A549 (cell line): ENCODE data around the gene HMGN5. TPM values are rescaled to one million over a fixed set of nuclear protein-coding genes. Genes with fewer than 3 reads are reported as not detected.

Experiments used
- ATAC-seq, 2 experiments: fragments of 200-7000 bp in 1 of 2; fragments of >200 bp in 1 of 2; cut with Nextera tagmentation in 1 of 2; cut with Tn5 transposase in 1 of 2; 3 replicates each; pipeline versions ENCODE4 v1.8.0 to v1.9.1; 2018 to 2020; ENCODE audit warnings: mild to moderate bottlenecking in 1 of 2, moderate library complexity in 1 of 2
- CTCF ChIA-PET: fragments of 300-600 bp; sonication (Branson Sonifier 250); formaldehyde crosslinking; extraction: SDS; loops from one replicate; lab custom pipeline; 2021; ENCODE audit warnings: antibody characterized with exemption, inconsistent platforms; lab: Yijun Ruan, JAX
- POLR2A ChIA-PET: fragments of 350-600 bp; formaldehyde crosslinking; extraction: SDS; loops from one replicate; lab custom pipeline; 2021; ENCODE audit warnings: antibody characterized with exemption, inconsistent platforms; lab: Yijun Ruan, JAX
- DNase-seq, 2 experiments: peaks; one replicate each; pipeline versions ENCODE4 v3.0.0 to v3.0.0-alpha.2; 2011 to 2016; ENCODE audit warnings: low read depth in 1 of 2, low spot score in 1 of 2
- FAIRE-seq: peaks from 2 replicates; lab custom pipeline; 2011; peaks lifted over from hg19 to GRCh38; lab: Jason Lieb, UNC
- H3K27ac ChIP-seq, 2 experiments: fragments of >200 bp; sonication (Bioruptor Twin); formaldehyde crosslinking; 3 replicates each; pipeline ENCODE4 v1.5.1; 2016 to 2017
- H3K4me1 ChIP-seq: fragments of >200 bp; sonication (Bioruptor Twin); formaldehyde crosslinking; 3 replicates; pipeline ENCODE4 v1.6.1; 2016
- H3K4me2 ChIP-seq: fragments of >200 bp; sonication (Bioruptor Twin); formaldehyde crosslinking; 3 replicates; pipeline ENCODE4 v1.6.1; 2016
- H3K4me3 ChIP-seq: fragments of >200 bp; sonication (Bioruptor Twin); formaldehyde crosslinking; 3 replicates; pipeline ENCODE4 v1.5.1; 2016
- H3K9me3 ChIP-seq: fragments of >200 bp; sonication (Bioruptor Twin); formaldehyde crosslinking; 3 replicates; pipeline ENCODE4 v1.6.1; 2016
- CBX2 ChIP-seq: fragments of 200-600 bp; sonication (generic); IDR thresholded peaks from 2 replicates; pipeline ENCODE4 v1.6.1; 2016; ENCODE audit warnings: low read depth, mild to moderate bottlenecking, borderline replicate concordance
- CBX8 ChIP-seq: fragments of 200-600 bp; sonication (generic); IDR thresholded peaks from 2 replicates; pipeline ENCODE4 v1.6.1; 2016
- HDAC2 ChIP-seq: fragments of 200-600 bp; sonication (generic); IDR thresholded peaks from 2 replicates; pipeline ENCODE4 v1.6.1; 2016
- KDM5A ChIP-seq: fragments of 200-600 bp; sonication (generic); IDR thresholded peaks from 2 replicates; pipeline ENCODE4 v1.6.1; 2016; ENCODE audit warnings: antibody characterized with exemption, mild to moderate bottlenecking
- MYC ChIP-seq: IDR thresholded peaks from 2 replicates; pipeline ENCODE4 v1.6.1; 2012; ENCODE audit warnings: mild to moderate bottlenecking, inconsistent platforms, low read length, improper control_type of control experiment, borderline replicate concordance
- NR3C1 ChIP-seq: fragments of >200 bp; sonication (Bioruptor Twin); formaldehyde crosslinking; IDR thresholded peaks from 3 replicates; pipeline ENCODE4 v1.6.1; 2017
- POLR2A ChIP-seq: IDR thresholded peaks from 2 replicates; pipeline ENCODE4 v1.6.1; 2012; ENCODE audit warnings: mild to moderate bottlenecking, low read length
- POLR2AphosphoS2 ChIP-seq: conservative IDR thresholded peaks from 2 replicates; pipeline ENCODE4 v1.6.1; 2012; ENCODE audit warnings: low read length, improper control_type of control experiment, inconsistent platforms
- RAD21 ChIP-seq, 2 experiments: fragments of >200 bp in 1 of 2; sonication (Bioruptor Twin) in 1 of 2; formaldehyde crosslinking in 1 of 2; IDR thresholded peaks in 1 of 2; conservative IDR thresholded peaks in 1 of 2; 2 replicates in 1 of 2; 3 replicates in 1 of 2; pipeline ENCODE4 v1.6.1; 2012 to 2018; ENCODE audit warnings: inconsistent platforms in 1 of 2
- RNF2 ChIP-seq: fragments of 200-600 bp; sonication (generic); IDR thresholded peaks from 2 replicates; pipeline ENCODE4 v1.6.1; 2016; ENCODE audit warnings: low read depth, mild to moderate bottlenecking, antibody characterized with exemption, moderate library complexity, borderline replicate concordance
- SMC3 ChIP-seq: fragments of >200 bp; sonication (Bioruptor Twin); formaldehyde crosslinking; IDR thresholded peaks from 3 replicates; pipeline ENCODE4 v1.6.1; 2018; ENCODE audit warnings: inconsistent platforms
- ZC3H11A ChIP-seq: fragments of 450-650 bp; IDR thresholded peaks from 2 replicates; pipeline ENCODE4 v1.6.1; 2014; ENCODE audit warnings: antibody characterized with exemption, mild to moderate bottlenecking
- ZNF302 ChIP-seq: fragments of 250-450 bp; sonication (Bioruptor Pico); IDR thresholded peaks from 2 replicates; pipeline ENCODE4 v1.9.0; 2021; ENCODE audit warnings: inconsistent platforms, mild to moderate bottlenecking, moderate library complexity
- ZSCAN20 ChIP-seq: fragments of 250-450 bp; sonication (Bioruptor Pico); IDR thresholded peaks from 2 replicates; pipeline ENCODE4 v1.8.0; 2022; ENCODE audit warnings: mild to moderate bottlenecking, moderate library complexity
- WGBS: methylation state at CpG from one replicate; pipeline ENCODE4 v1.1.6; 2017; ENCODE audit errors: missing lambda C conversion rate; 5-methylcytosine and 5-hydroxymethylcytosine counted together
- polyA plus RNA-seq, 4 experiments: library from polyadenylated mRNA; depleted of rRNA in 3 of 4; stranded (reverse); fragments of >200 nt; fragmentation: RNase III in 1 of 4; extraction: RNeasy Plus Mini Kit Qiagen cat#74134 plus additional on column Dnase treatment in 1 of 4; gene quantifications; 2 replicates in 3 of 4; 3 replicates in 1 of 4; pipeline ENCODE4 v1.2.3, GENCODE V29; 2011 to 2017
- TF ChIP-seq, protein P1 (sequence below): IDR thresholded peaks from 2 replicates; pipeline ENCODE4 v1.6.1; 2012
- TF ChIP-seq, protein P2 (sequence below): fragments of 200-600 bp; sonication (generic); IDR thresholded peaks from 2 replicates; pipeline ENCODE4 v1.6.1; 2016; ENCODE audit warnings: antibody characterized with exemption, mild to moderate bottlenecking, moderate library complexity
- TF ChIP-seq, protein P3 (sequence below): fragments of 150-350 bp; IDR thresholded peaks from 2 replicates; pipeline ENCODE4 v1.6.1; 2014; ENCODE audit warnings: low read depth, mild to moderate bottlenecking, low read length
- TF ChIP-seq, protein P4 (sequence below): fragments of >200 bp; sonication (Bioruptor Twin); formaldehyde crosslinking; IDR thresholded peaks from 3 replicates; pipeline ENCODE4 v1.5.1; 2016

The HMGN5 gene
- polyA plus RNA-seq, 2 of the 4 experiments (the other 2 are of a cell fraction): 4.4 to 5.2 TPM

DNA sequence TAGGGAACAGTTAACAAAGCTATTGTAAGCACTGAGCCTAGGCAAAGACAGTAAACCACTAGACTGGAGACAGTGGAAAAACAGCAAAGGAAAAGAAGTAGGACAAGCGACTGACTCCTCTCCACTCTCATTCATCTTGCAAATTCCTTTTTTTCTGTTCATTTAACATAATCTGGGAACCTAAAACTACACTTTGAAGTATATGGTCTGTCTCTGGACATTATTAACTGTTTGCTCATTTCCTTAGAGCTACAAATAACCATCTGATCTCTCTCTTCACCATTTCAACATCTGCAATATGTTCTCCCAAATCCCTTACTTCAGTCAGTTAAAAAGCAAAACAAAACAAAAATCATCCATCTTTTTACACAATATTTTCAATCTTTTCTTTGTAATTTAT, 642 bp downstream of the HMGN5 start:
- TF ChIP-seq ZSCAN20 (CRISPR knock-in tag) (no peak), ZNF302 (CRISPR knock-in tag) (no peak), CBX2 (no peak), POLR2A (no peak), CBX8 (no peak), POLR2AphosphoS2 (no peak), MYC (no peak), KDM5A (no peak), NR3C1 (no peak), ZC3H11A (no peak), HDAC2 (no peak)
- TF ChIP-seq, protein P1, sequence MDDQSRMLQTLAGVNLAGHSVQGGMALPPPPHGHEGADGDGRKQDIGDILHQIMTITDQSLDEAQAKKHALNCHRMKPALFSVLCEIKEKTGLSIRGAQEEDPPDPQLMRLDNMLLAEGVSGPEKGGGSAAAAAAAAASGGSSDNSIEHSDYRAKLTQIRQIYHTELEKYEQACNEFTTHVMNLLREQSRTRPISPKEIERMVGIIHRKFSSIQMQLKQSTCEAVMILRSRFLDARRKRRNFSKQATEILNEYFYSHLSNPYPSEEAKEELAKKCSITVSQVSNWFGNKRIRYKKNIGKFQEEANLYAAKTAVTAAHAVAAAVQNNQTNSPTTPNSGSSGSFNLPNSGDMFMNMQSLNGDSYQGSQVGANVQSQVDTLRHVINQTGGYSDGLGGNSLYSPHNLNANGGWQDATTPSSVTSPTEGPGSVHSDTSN: no peak
- FAIRE-seq: no peak
- H3K4me1 ChIP-seq: peaks cover 12% of the 10 kb centered on the region; the same call in 1 of the 3 replicates
- no peak for DNase-seq
- H3K27ac ChIP-seq: peak overlapping the region; percentile 76 to 88
- H3K4me3 ChIP-seq: peak overlapping the region; percentile 77
- CTCF ChIA-PET: interaction anchor here (1.3 kb wide), 1 partner anchor 176 kb away, joined by 5 read pairs; no protein-coding TSS in a partner anchor
- no peak for ATAC-seq
- POLR2A ChIA-PET: interaction anchor here (1.1 kb wide), 1 partner anchor 176 kb away, joined by 3 read pairs; no protein-coding TSS in a partner anchor
- peak overlapping the region; percentile 86 for H3K4me2 ChIP-seq
- 97% methylated on average over 1 of the region's 1 CpG for WGBS
- H3K9me3 ChIP-seq: no peaks in the 10 kb centered on the region

DNA sequence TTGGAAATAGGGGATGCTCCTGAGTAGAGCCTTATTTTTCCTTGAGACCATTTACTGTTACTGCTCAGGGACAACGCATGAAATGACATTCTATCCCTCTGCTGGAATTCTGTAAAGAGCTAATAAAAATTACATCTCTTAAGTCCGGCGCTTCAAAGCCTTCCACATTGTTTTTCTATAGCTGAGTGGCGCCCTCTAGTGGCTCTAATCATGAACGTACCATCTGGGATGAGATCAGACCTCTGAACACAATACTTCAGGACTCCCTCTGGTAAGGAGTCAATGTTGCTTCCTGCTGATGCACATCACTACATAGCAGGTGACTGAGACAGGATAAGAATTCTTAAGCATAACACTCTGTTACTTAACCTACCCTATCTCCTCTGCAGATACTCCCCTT, 6.0 kb downstream of the HMGN5 start:
- Histone ChIP-seq H3K27ac (no peak overlapping the region), H3K4me2 (peak overlapping the region; percentile 41; the same call in 2 of the 3 replicates), H3K4me1 (no peaks in the 10 kb centered on the region), H3K4me3 (no peak overlapping the region), H3K9me3 (no peaks in the 10 kb centered on the region)
- WGBS: 3% methylated on average over 5 of the region's 5 CpGs
- POLR2A ChIA-PET: no interaction called here
- DNase-seq (peak; percentile 13 to 66), ATAC-seq (peak; percentile 77 to 92; a peak in 5 of 6 replicates), FAIRE-seq (peak; percentile 93)
- CTCF ChIA-PET: interaction anchor here (0.7 to 1.4 kb wide), 3 partner anchors 11 to 28 kb away, joined by 3 to 4 read pairs (median 4); no protein-coding TSS in a partner anchor
- TF ChIP-seq MYC: no peak
- TF ChIP-seq, protein P2, sequence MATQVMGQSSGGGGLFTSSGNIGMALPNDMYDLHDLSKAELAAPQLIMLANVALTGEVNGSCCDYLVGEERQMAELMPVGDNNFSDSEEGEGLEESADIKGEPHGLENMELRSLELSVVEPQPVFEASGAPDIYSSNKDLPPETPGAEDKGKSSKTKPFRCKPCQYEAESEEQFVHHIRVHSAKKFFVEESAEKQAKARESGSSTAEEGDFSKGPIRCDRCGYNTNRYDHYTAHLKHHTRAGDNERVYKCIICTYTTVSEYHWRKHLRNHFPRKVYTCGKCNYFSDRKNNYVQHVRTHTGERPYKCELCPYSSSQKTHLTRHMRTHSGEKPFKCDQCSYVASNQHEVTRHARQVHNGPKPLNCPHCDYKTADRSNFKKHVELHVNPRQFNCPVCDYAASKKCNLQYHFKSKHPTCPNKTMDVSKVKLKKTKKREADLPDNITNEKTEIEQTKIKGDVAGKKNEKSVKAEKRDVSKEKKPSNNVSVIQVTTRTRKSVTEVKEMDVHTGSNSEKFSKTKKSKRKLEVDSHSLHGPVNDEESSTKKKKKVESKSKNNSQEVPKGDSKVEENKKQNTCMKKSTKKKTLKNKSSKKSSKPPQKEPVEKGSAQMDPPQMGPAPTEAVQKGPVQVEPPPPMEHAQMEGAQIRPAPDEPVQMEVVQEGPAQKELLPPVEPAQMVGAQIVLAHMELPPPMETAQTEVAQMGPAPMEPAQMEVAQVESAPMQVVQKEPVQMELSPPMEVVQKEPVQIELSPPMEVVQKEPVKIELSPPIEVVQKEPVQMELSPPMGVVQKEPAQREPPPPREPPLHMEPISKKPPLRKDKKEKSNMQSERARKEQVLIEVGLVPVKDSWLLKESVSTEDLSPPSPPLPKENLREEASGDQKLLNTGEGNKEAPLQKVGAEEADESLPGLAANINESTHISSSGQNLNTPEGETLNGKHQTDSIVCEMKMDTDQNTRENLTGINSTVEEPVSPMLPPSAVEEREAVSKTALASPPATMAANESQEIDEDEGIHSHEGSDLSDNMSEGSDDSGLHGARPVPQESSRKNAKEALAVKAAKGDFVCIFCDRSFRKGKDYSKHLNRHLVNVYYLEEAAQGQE: no peak
- TF ChIP-seq, protein P3, sequence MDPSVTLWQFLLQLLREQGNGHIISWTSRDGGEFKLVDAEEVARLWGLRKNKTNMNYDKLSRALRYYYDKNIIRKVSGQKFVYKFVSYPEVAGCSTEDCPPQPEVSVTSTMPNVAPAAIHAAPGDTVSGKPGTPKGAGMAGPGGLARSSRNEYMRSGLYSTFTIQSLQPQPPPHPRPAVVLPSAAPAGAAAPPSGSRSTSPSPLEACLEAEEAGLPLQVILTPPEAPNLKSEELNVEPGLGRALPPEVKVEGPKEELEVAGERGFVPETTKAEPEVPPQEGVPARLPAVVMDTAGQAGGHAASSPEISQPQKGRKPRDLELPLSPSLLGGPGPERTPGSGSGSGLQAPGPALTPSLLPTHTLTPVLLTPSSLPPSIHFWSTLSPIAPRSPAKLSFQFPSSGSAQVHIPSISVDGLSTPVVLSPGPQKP: no peak
- no peak for TF ChIP-seq KDM5A
- TF ChIP-seq, protein P4, sequence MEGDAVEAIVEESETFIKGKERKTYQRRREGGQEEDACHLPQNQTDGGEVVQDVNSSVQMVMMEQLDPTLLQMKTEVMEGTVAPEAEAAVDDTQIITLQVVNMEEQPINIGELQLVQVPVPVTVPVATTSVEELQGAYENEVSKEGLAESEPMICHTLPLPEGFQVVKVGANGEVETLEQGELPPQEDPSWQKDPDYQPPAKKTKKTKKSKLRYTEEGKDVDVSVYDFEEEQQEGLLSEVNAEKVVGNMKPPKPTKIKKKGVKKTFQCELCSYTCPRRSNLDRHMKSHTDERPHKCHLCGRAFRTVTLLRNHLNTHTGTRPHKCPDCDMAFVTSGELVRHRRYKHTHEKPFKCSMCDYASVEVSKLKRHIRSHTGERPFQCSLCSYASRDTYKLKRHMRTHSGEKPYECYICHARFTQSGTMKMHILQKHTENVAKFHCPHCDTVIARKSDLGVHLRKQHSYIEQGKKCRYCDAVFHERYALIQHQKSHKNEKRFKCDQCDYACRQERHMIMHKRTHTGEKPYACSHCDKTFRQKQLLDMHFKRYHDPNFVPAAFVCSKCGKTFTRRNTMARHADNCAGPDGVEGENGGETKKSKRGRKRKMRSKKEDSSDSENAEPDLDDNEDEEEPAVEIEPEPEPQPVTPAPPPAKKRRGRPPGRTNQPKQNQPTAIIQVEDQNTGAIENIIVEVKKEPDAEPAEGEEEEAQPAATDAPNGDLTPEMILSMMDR: peak; percentile 51
- TF ChIP-seq ZC3H11A: no peak
- peak in 1 of 2 experiments; percentile 48; a peak in 3 of 5 replicates for TF ChIP-seq RAD21 (conservative IDR thresholded peaks at IDR 0.05 in 1 of 2, IDR thresholded peaks at IDR 0.05 in 1 of 2)
- TF ChIP-seq RNF2: no peak
- TF ChIP-seq SMC3: peak; percentile 16; the same call in 1 of the 3 replicates
